NCI-H446 (cell line): ENCODE data around the gene ZNF106.

ENCODE experiments used
- DNase-seq, 2 experiments: peaks; one replicate each; lab custom pipeline; 2025; lab: John Stamatoyannopoulos, UW

Gene ZNF106

GRCh38 chr15:42474827-42475226, 16.1 kb downstream of the ZNF106 start:
- DNase-seq, result no peak

- no peak for DNase-seq
Observed at GRCh38 chr15:42471002-42471401, 19.9 kb downstream of the ZNF106 start.

- DNase-seq, result no peak
Observed at GRCh38 chr15:42465520-42466259, 25.3 kb downstream of the ZNF106 start.

- DNase-seq, result no peak
Observed at GRCh38 chr15:42461261-42461660, 29.7 kb downstream of the ZNF106 start.

- peak in 1 of 2 experiments; percentile 25 for DNase-seq
Observed at GRCh38 chr15:42457445-42458442, 33.2 kb downstream of the ZNF106 start.

- DNase-seq, result no peak
Observed at GRCh38 chr15:42456971-42457370, 34.0 kb downstream of the ZNF106 start.

GRCh38 chr15:42456531-42456930, 34.4 kb downstream of the ZNF106 start:
- no peak for DNase-seq

GRCh38 chr15:42453826-42454225, 37.1 kb downstream of the ZNF106 start:
- DNase-seq, result no peak

DNA sequence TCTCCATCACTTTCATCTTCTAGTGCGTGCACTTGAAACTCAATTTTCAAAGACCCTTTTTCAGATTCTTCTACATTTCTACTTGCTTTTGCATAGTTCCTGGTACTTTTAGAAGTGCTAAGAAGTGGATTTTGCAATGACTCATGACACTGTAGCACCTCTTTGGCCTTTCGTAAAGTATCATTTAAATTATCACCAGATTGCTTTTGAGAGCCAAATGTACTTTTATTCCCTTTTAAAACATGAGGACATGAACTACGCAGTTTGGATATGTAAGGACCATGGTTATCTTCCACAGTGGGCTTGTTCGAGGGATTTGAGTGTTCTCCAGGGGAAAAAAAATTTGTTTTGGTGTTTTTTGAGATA, 40.5 kb downstream of the ZNF106 start:
- DNase-seq, result no peak

- DNase-seq, result no peak
Observed at GRCh38 chr15:42449770-42450424, 41.0 kb downstream of the ZNF106 start.

GRCh38 chr15:42448281-42448680, 42.7 kb downstream of the ZNF106 start:
- DNase-seq, result no peak

DNA sequence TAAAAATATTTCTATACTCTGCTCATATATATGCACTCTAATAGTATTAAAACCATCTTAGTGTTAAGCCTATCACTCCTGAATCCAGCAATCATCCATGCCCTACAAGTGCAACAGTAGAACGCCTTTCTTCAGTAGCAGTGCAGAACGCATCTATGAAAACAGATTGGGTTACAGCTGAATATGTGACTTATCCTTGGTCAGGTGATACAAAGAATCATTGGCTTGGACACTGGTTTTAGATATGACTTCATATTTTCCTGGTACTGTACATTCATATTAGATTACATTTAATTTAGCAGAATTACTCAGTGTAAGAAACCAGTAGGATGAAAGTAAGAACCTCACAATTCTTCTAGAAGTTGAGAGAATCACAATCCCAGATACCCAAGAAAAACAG, 43.3 kb downstream of the ZNF106 start:
- no peak for DNase-seq

DNA sequence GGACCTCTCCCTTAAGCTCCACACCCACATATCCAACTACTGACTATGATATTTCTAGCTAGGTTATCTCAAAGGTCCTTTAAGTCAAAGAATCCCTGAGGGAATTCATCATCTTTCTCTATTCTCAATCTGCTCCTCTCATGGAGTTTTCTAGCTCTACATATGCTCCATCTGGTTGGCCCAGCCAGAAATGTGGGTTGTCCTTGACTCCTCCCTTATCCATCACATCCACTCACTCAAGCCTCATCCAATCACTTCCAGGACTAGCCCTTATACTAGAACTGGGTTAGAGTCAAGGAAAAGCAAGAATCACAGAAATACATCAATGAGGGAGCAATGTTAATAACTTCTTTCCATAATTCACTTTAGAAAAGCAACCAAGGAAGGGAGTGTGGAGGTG, 45.4 kb downstream of the ZNF106 start:
- no peak for DNase-seq

- no peak for DNase-seq
Observed at GRCh38 chr15:42444415-42445063, 46.4 kb downstream of the ZNF106 start.

DNA sequence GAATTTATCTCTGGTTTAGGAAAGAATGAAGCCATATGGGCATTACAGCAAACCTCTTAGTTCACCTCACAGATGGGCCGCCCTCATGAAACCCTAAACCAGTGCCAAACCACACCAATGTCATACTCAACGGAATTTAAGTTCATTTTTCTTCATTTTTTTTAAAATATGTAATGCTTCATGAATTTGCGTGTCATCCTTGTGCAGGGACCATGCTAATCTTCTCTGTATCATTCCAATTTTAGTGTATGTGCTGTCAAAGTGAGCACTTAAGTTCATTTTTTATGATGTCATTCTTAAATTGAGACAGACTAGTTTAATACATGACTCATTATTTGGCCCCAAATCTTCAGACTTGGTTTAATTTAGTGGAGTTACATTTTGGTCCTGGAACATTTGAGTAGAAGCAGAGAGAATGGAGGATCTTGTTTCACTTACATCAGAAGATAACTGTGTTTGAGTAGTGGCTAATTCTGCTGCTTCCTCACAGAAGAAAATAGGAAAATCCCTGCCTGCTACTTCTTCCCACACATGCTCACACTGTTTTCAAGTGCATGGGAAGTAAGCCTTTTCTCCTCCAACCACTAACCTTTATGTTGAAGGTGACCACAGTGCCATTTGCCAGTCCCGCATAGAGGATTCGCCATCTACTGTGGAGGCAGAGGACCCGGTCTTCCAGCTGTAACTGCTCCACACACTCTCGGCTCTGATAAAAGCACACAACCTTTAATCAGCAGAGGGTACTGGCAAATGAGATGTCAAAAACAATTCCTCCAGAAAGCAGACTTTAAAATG, 63.3 kb downstream of the ZNF106 start:
- DNase-seq, result peak in 1 of 2 experiments; percentile 24

- DNase-seq, result no peak
Observed at GRCh38 chr15:42421376-42421775, 69.6 kb downstream of the ZNF106 start.

DNA sequence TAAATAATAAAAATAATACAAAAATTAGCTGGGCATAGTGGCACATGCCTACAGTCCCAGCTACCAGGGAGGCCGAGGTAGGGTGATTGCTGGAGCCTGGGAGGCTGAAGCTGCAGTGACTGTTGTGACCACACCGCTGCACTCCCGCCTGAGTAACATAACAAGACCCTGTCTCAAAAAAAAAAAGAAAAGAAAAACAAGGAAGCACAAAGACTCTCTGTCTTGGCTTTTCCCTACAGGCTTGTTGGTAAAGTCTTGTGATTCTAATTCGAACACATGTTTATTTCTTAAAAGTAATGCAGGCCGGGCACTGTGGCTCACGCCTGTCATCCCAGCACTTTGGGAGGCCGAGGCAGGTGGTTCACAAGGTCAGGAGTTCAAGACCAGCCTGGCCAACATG, 71.6 kb downstream of the ZNF106 start:
- DNase-seq, result no peak

- no peak for DNase-seq
Observed at GRCh38 chr15:42413920-42414319, 77.0 kb downstream of the ZNF106 start.

- no peak for DNase-seq
Observed at GRCh38 chr15:42411884-42412283, 79.1 kb downstream of the ZNF106 start.

GRCh38 chr15:42409011-42409410, 81.9 kb downstream of the ZNF106 start:
- DNase-seq, result no peak

GRCh38 chr15:42408178-42408577, 82.8 kb downstream of the ZNF106 start:
- no peak for DNase-seq
